HG02970 (cell line): ENCODE measurements around the gene DHX57.

Experiments used
- ATAC-seq: cut with Tn5 transposase; IDR thresholded peaks from one replicate; pipeline ENCODE4 v1.9.1; 2021; ENCODE audit warnings: mild to moderate bottlenecking, moderate library complexity, moderate number of reproducible peaks; ENCODE audit not compliant: unreplicated experiment, low FRiP score

Gene DHX57, protein sequence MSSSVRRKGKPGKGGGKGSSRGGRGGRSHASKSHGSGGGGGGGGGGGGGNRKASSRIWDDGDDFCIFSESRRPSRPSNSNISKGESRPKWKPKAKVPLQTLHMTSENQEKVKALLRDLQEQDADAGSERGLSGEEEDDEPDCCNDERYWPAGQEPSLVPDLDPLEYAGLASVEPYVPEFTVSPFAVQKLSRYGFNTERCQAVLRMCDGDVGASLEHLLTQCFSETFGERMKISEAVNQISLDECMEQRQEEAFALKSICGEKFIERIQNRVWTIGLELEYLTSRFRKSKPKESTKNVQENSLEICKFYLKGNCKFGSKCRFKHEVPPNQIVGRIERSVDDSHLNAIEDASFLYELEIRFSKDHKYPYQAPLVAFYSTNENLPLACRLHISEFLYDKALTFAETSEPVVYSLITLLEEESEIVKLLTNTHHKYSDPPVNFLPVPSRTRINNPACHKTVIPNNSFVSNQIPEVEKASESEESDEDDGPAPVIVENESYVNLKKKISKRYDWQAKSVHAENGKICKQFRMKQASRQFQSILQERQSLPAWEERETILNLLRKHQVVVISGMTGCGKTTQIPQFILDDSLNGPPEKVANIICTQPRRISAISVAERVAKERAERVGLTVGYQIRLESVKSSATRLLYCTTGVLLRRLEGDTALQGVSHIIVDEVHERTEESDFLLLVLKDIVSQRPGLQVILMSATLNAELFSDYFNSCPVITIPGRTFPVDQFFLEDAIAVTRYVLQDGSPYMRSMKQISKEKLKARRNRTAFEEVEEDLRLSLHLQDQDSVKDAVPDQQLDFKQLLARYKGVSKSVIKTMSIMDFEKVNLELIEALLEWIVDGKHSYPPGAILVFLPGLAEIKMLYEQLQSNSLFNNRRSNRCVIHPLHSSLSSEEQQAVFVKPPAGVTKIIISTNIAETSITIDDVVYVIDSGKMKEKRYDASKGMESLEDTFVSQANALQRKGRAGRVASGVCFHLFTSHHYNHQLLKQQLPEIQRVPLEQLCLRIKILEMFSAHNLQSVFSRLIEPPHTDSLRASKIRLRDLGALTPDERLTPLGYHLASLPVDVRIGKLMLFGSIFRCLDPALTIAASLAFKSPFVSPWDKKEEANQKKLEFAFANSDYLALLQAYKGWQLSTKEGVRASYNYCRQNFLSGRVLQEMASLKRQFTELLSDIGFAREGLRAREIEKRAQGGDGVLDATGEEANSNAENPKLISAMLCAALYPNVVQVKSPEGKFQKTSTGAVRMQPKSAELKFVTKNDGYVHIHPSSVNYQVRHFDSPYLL (N-terminal part only)

DNA sequence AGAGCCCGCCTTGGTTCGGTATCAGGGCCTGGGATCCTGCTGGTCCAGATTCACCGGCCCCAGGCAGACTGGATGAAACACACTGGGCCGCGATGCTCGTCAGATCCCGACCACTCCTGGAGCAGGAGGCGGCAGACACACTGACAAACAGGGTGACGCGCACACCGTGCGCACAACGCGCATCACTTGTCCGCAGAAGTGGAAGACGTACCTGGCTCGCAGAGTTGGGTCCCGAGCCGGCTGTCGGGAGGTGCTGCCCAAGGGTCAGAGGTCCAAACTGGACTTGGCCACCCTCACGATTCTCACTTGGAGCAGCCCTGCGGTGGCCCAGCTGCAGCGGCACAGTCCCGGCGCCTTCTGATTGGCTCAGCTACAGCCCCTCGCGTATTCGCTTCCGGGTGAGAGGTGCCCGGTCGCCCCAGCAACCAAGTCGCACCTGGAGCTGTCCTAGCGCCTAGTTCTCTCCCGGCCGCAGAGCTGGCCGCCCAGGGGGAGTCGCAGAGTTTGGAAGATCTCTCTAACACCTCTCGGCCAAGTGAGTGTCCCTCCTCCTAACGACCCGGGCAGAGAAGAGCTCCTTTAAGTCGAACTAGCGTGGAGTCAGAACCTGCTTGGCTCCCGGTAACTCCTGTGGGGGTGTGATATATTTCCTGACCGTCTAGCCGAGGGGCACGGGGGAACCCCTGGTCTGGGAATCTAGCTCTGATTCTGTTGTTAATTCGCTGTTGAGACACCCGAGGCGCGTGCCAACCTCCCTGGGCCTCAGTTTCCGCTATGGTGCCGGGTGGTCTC is at the start of gene DHX57, which contains the start of gene MORN2:
Gene DHX57 (minus strand): TSS at position 359 of the 792 bp plus-strand sequence. CDS start 7,529 bp downstream, outside the sequence.
Gene MORN2 (plus strand): TSS at position 401 of the 792 bp plus-strand sequence.
- ATAC-seq = peak; percentile 99

DNA sequence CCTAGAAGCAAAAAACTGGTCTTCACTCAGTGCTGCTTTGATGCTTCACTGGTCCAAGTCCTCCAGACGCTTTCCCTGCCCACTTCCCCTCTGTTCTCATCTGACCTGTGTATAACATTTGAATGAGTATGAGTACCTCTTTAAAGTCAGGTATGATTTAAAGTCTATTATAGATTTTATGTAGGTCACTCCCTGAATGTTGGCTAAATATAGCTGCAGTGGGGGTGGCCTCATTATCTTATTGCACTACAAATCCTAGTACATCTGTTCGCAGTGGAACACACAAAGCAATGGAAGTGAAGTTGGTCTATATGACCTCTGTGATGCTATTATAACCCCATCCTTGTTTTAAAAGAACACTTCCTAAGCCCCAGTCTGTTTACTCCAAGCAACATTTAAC is 47.2 kb upstream of the DHX57 start:
- no peak for ATAC-seq

DNA sequence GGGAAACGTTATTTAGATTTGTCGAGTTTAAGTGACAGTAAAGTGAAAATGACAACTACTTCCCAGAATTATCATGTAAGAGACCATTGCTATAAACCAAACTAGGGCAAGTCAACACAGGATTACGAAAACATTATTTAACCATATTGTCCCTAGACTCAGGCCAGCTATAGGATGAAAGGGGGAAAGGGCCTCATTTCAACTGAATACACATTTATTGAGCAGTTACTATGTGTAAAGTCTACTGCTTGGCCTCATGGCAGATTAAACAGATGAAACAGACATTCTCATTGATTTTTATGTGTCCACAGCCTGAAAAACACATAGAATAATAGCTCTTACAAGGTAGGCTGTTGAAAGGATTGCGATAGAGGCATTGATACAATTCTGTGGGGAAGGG is 46.7 kb upstream of the DHX57 start:
- ATAC-seq = no peak

DNA sequence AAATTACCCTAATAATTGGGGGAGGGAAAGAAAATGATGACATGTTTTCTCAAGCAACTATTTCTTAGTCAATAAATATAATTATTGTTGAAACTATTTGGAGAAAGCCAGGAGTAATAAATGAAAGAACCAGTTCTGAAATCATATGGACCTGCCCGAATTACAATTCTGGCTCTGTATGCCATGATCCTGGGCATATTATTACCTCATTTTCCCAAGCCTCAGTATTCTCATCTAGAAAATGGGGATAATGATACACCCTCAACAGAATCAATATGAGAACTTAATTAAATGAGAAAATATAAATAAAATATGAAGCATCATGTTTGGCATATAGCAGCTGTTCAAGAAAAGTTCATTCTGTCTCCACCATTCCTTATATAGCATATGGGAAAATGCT is 36.9 kb upstream of the DHX57 start:
- no peak for ATAC-seq

DNA sequence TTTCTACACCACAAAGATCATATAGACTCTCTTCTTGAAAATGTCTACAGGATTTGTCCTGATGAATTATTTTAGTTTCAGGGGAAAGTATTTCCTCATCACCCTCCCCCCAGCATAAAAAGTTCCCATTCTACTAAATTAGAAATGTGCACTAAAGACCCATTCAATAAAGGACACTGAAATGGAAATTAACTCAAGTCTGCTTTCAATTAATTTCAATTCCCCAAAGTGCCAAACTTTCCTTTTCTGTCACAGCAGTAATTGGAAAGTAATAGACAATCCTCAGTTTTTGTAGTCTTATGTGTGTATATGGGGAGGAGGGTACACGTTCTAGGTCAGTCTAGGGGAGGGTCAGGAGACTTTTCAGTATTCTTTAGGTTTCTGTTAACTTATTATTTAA is 35.5 kb upstream of the DHX57 start:
- no peak for ATAC-seq

DNA sequence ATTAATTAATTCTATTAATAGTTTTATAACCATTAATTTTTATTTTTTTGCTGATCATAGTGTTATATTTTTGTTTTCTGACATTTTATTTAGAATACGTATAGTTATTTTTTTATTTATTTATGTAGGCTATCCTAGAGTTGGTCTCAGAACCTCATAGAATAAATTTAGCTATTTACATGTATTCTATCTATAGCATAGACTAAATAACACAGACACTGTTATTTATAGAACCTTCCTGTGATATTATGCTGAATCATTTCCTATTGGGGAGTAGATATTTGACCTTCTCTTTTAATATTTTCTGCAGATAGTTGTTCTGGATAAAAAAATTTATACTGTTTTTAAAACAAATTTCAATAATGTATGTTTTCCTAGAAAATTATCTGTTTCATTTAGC is 34.1 kb upstream of the DHX57 start:
- no peak for ATAC-seq

DNA sequence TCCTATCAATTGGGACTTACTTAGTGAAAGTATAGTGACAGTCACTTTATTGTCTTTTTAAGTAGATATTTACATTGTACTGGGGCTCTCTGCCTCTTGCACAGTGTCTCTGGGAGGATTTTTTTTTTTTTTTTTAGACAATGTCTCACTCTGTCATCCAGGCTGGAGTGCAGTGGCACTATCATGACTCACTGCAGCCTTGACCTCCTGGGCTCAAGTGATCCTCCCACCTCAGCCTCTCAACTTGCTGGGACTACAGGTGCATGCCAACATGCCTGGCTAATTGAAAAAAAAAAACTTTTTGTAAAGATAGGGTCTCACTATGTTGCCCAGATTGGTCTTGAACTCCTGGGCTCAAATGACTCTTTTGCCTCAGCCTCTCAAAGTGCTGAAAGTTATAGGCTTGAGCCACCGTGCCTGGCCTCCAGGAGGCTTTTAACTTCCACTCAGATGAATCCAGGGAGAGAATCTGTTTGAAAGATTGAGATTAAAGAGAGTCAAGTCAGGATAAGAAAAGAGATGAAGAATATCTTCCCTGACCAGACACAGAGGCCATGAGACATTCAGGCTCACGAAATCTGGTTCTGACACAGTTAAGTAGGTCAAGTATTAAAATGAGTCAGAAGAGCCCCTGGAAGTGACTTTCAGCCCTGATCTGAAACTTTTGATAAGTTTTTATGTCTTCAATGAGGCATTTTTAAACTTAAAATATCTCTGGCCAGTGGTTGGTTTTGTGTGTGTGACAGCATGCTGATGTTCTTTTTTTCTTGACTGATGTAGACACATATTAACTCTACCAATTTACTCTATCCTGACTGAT is 32.2 kb upstream of the DHX57 start:
- peak; percentile 78 for ATAC-seq

DNA sequence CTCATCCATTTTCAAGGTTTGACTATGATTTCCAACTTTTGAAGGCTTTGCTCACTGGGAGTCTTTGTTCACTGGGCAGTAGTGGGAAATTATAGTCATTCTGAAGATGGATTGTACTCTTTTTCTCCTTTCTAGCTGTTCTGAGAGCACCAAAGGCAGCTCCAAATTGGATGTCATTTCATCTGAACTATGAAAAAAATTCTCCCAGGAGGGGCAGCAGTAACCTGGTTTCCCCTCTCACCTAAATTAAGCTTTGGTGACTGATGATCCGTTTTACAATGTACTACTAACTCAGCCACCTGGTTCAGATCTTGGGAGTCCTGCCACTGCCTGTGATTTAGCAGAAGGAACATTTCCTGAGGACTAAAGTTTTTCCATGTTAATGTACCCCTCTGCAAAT is 31.5 kb upstream of the DHX57 start:
- no peak for ATAC-seq

DNA sequence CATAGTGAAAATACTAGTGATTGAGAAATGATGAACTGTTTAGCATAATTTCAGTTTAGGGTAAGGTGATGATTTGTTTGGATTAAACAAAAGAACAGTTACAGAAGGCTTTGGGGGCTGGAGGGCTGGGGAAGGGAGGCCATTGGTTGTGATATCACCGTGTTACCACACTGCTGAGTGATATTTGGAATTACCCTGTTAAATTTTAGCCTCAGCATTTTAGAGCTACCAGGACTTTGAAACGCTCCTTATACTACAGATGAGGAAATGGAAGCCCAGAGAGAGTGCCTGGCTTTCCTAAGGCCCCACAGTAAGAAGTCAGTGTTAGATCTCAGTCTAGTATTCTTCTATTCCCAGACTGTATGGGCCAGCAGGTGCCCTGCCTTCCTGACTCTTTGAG is 29.5 kb upstream of the DHX57 start:
- no peak for ATAC-seq

DNA sequence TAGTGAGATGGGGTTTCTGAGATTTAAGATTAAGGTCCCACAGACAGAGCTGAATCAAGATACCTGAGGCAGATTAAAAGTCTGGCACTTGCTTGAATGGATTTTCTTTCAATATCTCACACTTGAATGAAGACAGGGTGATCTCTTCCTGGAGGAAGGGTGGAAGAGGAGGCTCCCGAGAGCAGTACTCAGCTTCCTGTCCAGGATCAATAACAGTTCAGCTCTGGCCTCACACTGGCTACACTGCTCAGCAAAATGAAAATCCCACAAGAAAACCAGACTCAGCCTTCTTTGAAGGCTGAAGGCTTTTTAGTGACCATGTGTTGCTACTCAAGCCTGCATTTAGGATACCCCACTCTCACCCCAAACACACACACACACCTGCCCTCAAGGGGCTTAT is 25.0 kb upstream of the DHX57 start:
- no peak for ATAC-seq

DNA sequence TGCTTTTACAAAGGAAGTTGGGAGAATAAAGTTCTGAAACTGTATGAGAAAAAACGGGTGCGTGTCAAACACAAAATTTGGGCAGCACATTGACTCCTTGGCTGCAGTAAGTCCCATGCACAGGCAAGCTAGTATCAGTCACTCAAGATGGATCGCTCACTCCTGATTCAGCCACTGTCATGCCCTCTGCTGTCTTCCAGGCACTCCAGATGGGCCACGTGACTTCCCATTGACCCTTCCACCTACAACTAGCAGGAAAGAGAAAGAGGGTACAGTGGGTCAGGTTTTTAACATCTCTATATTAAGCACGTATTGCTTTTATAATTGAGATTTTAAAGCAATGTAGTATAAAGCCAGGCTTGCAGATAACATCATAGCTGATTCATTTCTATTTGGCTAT is 22.5 kb upstream of the DHX57 start:
- no peak for ATAC-seq

DNA sequence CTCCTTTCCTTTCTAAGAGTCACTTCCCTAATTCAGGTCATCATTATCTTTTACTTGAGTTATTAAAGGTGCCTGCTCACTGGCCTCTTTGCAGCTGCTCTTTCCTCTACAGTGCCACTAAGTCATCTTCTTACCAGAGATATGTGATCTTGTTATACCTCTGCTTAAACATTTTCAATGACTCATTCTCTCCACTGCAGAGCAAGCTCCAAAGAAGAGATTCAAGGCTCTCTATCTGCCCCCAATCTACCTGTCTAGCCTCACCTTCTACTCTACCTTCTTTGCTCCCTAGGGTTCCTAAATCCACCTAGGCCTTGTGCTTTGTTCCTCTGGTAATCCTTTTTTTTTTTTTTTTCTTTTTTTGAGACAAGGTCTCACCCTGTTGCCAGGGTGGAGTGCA is 17.1 kb upstream of the DHX57 start:
- ATAC-seq = no peak

DNA sequence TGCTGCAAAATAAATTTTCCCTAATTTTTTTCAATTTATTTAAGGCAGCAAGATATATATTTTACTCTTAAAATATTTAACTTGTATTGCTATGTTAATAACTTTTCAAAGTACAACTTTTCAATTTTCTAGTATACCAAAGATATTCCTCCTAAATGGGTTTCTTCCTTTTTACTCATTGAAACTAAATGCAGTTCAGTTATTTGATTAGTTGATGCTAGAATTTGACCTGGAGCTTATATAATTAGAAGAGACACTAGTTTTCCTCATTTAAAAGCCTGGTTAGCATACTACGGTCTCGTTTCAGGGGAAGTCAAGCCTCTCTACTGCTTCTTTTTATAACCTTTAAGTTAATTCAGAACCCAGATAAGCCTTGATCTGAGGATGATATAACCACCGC is 13.8 kb upstream of the DHX57 start, which contains the start of gene ARHGEF33:
Gene ARHGEF33 (plus strand): TSS at position 301 of the 400 bp plus-strand sequence. CDS start 29,573 bp downstream, outside the sequence.
- ATAC-seq = no peak

DNA sequence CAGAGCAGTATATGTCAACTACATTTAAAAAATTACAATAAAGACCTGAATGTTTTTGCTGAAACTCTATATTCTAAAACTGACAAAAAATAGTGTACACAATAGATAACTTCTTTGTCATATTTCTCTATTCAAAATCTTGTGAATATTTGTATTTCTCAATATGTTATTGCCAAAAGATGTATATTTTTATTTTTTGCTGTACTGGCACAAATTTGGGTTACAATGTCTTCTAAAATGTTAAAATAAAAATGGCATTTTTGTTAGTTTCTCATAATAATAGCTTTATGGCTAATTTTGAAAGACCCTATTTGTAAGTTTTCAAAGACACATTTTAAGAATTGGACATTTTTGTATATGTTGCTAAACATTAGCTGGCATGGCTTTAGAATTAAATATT is 13.3 kb upstream of the DHX57 start:
- no peak for ATAC-seq

DNA sequence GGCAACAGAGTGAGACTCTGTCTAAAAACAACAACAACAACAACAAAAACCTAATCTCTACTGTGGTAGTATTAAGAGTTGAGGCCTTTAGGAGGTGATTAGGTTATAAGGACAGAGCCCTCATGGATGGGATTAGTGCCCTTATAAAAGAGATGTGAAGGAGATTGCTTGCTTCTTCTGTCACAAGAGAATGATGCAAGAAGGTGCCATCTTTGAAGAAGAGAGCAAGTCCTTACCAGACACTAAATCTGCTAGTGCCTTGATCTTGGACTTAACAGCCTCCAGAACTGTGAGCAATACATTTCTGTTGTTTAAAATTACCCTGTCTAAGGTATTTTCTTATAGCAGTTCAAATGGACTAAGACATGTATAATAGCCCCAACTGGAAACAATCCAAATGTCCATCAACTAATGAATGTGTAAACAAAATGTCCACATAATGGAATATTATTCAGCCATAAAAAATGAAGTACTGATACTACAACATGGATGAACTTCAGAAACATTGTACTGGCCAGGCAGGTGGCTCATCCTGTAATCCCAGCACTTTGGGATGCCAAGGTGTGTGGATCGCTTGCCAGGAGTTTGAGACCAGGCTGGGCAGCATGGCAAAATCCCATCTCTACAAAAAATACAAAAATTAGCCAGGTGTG is 12.3 kb upstream of the DHX57 start:
- no peak for ATAC-seq

DNA sequence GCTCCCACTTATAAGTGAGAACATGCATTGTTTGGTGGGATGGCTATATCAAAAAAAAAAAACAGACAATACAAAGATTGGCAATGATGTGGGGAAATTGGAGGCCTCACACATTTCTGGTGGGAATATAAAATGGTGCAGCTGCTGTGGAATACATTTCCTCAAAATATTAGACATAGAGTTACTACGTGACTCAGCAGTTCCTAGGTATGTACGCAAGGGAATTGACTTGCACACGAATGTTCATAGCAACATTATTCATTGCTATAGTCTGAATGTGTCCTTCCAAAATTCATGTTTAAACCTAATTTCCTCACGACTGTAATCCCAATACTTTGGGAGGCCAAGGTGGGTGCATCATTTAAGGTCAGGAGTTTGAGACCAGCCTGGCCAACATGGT is 11.6 kb upstream of the DHX57 start:
- ATAC-seq = no peak

DNA sequence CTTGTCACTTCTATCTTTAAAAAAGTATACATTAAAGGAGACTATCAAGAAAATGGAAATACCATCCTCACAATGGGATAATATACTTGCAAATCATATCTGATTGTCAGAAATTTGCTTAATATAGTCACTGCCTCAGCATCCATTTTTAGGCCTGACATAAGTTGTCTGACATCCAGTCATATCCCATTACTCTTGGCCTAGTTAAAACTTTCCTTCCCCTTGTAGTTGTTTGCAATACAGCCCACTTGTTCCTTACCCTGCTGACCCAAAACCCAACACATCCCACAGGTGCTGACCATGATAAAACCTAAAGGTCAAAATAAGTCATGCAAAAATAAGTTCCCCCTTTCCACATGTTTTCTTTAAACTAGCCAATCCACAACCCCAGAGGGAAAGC is 10.3 kb upstream of the DHX57 start:
- no peak for ATAC-seq

DNA sequence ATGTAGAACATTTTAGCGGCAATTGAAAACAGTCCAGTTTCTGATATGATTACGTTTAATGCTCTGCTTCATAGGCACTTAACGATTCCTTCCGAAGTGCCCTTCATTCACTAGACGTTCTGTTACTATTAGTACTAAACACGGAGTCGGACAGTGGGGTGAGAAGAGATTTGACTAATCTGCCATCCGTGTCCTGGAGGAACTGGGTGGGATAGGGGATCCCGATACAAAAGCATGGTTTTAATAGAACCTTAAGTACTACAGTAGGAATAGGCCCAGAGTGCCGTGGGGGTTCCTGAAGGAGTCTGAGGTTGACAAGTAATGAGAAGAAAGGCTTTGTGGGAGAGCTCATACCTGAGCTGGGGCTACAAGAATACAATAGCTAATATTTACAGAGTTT is 673 bp upstream of the DHX57 start:
- no peak for ATAC-seq

DNA sequence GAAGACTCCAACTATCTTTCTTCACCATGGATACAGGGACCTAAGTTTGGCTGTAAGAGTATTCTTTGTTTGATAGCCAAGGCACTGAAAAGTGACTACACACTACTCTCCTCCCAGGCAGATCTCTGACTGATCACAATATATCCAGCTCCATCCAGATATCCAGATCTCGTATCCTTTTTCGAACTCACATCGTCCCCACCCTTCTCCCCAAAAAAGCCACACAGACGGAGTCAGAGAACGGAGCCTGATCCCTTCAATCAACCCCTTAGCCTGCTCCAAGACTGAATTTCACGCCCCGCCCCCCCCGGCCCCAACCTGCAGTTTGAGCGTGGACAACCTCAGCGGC is 533 bp downstream of the DHX57 start:
- no peak for ATAC-seq
